ENCODE results near the gene KNL1. TPM values are rescaled to one million over a fixed set of nuclear protein-coding genes. Genes with fewer than 3 reads are reported as not detected.

The KNL1 gene
- total RNA-seq, 2 donors from 2014 or later: 0.51 to 4.6 TPM

GRCh38 chr15:40563426-40563825 lies 30.6 kb upstream of the KNL1 start:
- Histone ChIP-seq H3K9me3 (no peaks in the 10 kb centered on the region), H3K27ac (no peak overlapping the region), H3K27me3 (no peaks in the 10 kb centered on the region), H3K4me1 (peaks cover 0 to 29% of the 10 kb centered on the region in 2 donors), H3K36me3 (peaks cover 4% of the 10 kb centered on the region), H3K4me3 (no peak overlapping the region)
- DNase-seq (ENCODE audit: low spot score): no peak
- TF ChIP-seq, protein P1, sequence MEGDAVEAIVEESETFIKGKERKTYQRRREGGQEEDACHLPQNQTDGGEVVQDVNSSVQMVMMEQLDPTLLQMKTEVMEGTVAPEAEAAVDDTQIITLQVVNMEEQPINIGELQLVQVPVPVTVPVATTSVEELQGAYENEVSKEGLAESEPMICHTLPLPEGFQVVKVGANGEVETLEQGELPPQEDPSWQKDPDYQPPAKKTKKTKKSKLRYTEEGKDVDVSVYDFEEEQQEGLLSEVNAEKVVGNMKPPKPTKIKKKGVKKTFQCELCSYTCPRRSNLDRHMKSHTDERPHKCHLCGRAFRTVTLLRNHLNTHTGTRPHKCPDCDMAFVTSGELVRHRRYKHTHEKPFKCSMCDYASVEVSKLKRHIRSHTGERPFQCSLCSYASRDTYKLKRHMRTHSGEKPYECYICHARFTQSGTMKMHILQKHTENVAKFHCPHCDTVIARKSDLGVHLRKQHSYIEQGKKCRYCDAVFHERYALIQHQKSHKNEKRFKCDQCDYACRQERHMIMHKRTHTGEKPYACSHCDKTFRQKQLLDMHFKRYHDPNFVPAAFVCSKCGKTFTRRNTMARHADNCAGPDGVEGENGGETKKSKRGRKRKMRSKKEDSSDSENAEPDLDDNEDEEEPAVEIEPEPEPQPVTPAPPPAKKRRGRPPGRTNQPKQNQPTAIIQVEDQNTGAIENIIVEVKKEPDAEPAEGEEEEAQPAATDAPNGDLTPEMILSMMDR (IDR thresholded peaks at IDR 0.05): no peak

DNA sequence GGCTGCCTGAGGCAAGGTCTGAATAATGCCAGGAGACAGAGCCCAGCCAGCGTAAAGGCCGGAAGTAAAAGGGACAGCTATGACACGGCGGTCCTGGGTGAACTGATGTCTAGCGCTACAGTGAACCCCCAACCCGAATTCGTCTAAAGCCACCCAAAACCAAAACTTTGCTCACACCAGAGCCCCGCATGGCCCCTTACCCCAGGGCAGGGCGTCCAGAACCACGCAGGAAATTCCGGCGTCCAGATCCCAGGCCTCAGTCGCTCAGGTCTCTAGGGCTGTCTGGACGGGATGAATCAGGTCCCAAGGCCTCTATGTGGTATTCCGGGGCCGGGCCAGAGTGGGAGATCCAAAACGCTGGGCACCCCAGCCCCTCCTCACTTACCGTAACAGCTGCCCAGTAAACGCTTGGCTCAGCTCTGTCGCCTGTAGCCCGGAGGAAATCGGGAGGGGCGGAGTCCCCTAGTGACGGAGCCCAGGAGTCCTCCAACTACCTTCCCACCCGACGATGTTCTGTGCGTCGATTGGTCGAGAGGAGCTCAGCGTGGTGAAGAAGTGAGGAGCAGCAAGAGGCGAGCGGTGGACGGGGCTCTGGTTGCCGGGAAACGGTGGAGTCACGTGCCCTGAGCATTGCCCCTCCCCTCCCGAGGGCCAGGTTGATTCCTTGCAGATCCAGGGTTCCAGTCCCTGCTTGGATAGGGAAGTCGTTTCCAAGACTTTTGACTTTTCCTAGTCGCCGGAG lies 29.3 kb upstream of the KNL1 start, which contains the start of gene CCDC32:
Gene CCDC32 (minus strand): TSS at position 452 of the 742 bp plus-strand sequence. CDS start 2,027 bp downstream, outside the sequence.
- H3K4me1 ChIP-seq: peaks cover 0 to 36% of the 10 kb centered on the region in 2 donors
- TF ChIP-seq, protein P1 (IDR thresholded peaks at IDR 0.05): no peak
- no peaks in the 10 kb centered on the region for H3K9me3 ChIP-seq
- peaks cover 4% of the 10 kb centered on the region for H3K36me3 ChIP-seq
- no peaks in the 10 kb centered on the region for H3K27me3 ChIP-seq
- H3K27ac ChIP-seq: peak within 1 kb of the TSS; percentile 89 to 96
- peak within 1 kb of the TSS; percentile 64 to 83 for H3K4me3 ChIP-seq
- DNase-seq (ENCODE audit: low spot score): peak; percentile 99

DNA sequence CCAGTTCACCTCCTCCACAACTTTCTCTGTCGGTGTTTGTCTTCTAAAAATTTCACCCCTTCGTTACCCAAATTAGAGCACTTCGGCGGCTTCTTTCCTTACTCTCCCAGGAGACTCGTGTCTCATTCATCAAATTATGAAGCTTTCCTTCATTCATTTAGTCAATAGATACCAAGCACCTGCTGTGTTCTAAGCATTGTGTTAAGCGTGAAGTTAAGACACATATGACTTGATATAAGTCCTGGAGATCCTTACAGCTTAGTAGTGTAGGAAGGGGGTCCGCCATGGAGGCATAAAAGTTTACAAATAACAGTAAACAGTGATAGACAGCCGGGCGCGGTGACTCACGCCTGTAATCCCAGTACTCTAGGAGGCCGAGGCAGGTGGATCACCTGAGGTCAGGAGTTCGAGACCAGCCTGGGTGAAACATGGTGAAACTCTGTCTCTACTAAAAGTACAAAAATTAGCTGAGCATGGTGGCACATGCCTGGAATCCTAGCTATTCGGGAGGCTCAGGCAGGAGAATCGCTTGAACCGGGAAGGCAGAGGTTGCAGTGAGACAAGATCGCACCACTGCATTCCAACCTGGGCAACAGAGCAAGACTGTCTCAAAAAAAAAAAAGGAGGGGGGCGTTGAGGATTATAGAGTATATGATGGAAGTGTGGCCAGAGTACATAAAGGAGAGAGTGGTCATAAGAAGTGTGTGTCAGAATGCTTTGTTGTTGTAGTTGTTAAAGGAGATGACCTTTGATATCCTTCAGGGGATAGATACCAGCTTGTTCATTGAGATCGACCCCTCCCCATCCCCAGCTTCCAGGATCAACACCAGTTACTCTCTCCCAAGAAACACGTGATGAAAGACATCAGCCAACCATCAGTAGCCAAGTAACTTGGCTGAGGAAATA lies 28.5 kb upstream of the KNL1 start:
- H3K27me3 ChIP-seq: no peaks in the 10 kb centered on the region
- TF ChIP-seq, protein P1 (IDR thresholded peaks at IDR 0.05): no peak
- peaks cover 0 to 45% of the 10 kb centered on the region in 2 donors for H3K4me1 ChIP-seq
- peak overlapping the region; percentile 24 to 64 for H3K4me3 ChIP-seq
- peaks cover 4% of the 10 kb centered on the region for H3K36me3 ChIP-seq
- no peaks in the 10 kb centered on the region for H3K9me3 ChIP-seq
- peak overlapping the region; percentile 89 to 96 for H3K27ac ChIP-seq
- DNase-seq (ENCODE audit: low spot score): no peak

DNA sequence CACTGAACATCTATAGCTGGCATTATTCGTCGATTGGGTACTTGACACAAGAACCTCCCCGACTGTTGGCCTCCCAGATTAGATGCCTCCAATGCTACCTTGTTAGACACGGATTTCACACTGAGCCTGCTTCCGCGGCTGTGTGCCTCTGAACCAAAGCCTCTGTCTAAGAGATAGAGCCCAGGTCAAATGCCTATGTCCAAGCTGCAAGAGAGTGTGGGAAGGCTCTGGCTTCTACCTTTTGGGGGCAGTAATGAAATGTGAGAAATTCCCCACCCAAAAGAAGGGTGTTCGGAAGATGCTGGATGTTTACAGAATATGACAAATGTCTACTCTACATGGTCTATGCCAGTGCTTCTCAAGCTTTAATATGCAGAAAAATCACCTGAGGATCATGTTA lies 26.9 kb upstream of the KNL1 start:
- H3K27ac ChIP-seq: no peak overlapping the region
- H3K9me3 ChIP-seq: no peaks in the 10 kb centered on the region
- H3K4me3 ChIP-seq: no peak overlapping the region
- no peaks in the 10 kb centered on the region for H3K27me3 ChIP-seq
- H3K36me3 ChIP-seq: peaks cover 8% of the 10 kb centered on the region
- no peak for DNase-seq (ENCODE audit: low spot score)
- H3K4me1 ChIP-seq: peaks cover 0 to 40% of the 10 kb centered on the region in 2 donors
- TF ChIP-seq, protein P1 (IDR thresholded peaks at IDR 0.05): no peak

DNA sequence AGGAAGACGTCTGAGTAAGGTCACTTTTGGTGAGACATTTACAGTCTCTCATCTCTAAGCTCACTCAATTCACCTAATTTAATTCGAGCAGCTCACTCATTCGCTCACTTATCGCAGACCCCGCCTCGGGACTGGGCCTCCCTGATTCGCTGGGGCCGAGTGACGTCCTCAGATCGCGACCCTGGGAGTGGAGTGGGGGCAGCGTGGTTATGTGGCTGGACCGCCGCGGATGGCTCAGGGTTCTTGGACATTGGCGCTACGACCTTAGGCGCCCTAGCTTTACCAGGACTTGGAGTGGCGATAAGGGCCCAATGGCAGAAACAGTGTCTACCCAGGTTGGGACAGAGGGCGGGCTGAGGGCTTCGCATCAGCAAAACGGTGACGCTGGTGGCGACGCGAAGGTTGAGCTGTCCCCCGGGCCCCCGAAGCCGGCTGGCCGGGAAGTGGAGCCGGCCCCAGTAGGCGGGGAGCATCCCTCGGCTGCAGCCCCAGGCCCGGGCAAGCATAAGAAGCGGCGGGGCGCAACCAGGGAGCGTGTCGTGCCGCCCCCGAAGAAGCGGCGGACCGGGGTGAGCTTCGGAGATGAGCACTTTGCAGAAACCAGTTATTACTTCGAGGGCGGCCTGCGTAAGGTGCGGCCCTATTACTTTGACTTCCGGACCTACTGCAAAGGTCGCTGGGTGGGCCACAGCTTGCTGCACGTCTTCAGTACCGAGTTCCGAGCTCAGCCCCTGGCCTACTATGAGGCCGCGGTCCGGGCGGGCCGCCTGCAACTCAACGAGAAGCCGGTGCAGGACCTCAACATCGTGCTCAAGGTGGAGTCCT lies 24.7 kb upstream of the KNL1 start, which contains the start of gene RPUSD2:
Gene RPUSD2 (plus strand): TSS at position 171 of the 825 bp plus-strand sequence. CDS start 39 bp downstream, at position 210.
- Histone ChIP-seq H3K36me3 (peaks cover 20% of the 10 kb centered on the region), H3K27ac (peak within 1 kb of the TSS; percentile 83 to 85), H3K27me3 (no peaks in the 10 kb centered on the region), H3K4me1 (peaks cover 0 to 22% of the 10 kb centered on the region in 2 donors), H3K9me3 (no peaks in the 10 kb centered on the region), H3K4me3 (peak within 1 kb of the TSS; percentile 95)
- DNase-seq (ENCODE audit: low spot score): peak; percentile 96
- TF ChIP-seq, protein P1 (IDR thresholded peaks at IDR 0.05): no peak

Data from right atrium auricular region (tissue), 2 donors.